Activated CD8-positive, alpha-beta memory T cell treated with anti-CD3 and anti-CD28 coated beads, Interleukin-2, amount 50 U/mL, for 1 hour (primary cell): Measurements from ENCODE around the gene SYNE1.

Experiments used
- DNase-seq: peaks from one replicate; pipeline ENCODE4 v3.0.0-alpha.2; 2020; ENCODE audit errors: extremely low read depth

The SYNE1 gene

GRCh38 chr6:152314483-152314832 lies 322.7 kb downstream of the SYNE1 start:
- no peak for DNase-seq

GRCh38 chr6:152313542-152314482 lies 323.4 kb downstream of the SYNE1 start:
- no peak for DNase-seq

GRCh38 chr6:152312434-152312833 lies 324.7 kb downstream of the SYNE1 start:
- DNase-seq: no peak

- peak; percentile 4 for DNase-seq
These were observed 326.7 kb downstream of the SYNE1 start for GRCh38 chr6:152310371-152310954.

- peak; percentile 43 for DNase-seq
These were observed 327.5 kb downstream of the SYNE1 start for GRCh38 chr6:152309648-152310047.

- no peak for DNase-seq
These were observed 328.2 kb downstream of the SYNE1 start for GRCh38 chr6:152309006-152309405.

GRCh38 chr6:152308306-152308705 lies 328.9 kb downstream of the SYNE1 start:
- DNase-seq: no peak

- DNase-seq: no peak
These were observed 331.5 kb downstream of the SYNE1 start for GRCh38 chr6:152305672-152306071.

GRCh38 chr6:152301765-152302568 lies 335.2 kb downstream of the SYNE1 start:
- peak; percentile 45 for DNase-seq

GRCh38 chr6:152301021-152301764 lies 336.0 kb downstream of the SYNE1 start:
- DNase-seq: peak; percentile 7

- DNase-seq: no peak
These were observed 336.6 kb downstream of the SYNE1 start for GRCh38 chr6:152300517-152300916.

GRCh38 chr6:152298848-152299735 lies 338.1 kb downstream of the SYNE1 start:
- no peak for DNase-seq

GRCh38 chr6:152298055-152298647 lies 339.0 kb downstream of the SYNE1 start:
- no peak for DNase-seq

- no peak for DNase-seq
These were observed 340.4 kb downstream of the SYNE1 start for GRCh38 chr6:152296648-152297376.

GRCh38 chr6:152295920-152296319 lies 341.2 kb downstream of the SYNE1 start:
- no peak for DNase-seq

GRCh38 chr6:152295346-152295745 lies 341.8 kb downstream of the SYNE1 start:
- DNase-seq: no peak

- no peak for DNase-seq
These were observed 343.8 kb downstream of the SYNE1 start for GRCh38 chr6:152293404-152293803.

- no peak for DNase-seq
These were observed 344.6 kb downstream of the SYNE1 start for GRCh38 chr6:152292555-152292954.

- no peak for DNase-seq
These were observed 346.5 kb downstream of the SYNE1 start for GRCh38 chr6:152290693-152291092.
